ENCODE data around the gene EBF3. TPM values are rescaled to one million over a fixed set of nuclear protein-coding genes. Genes with fewer than 3 reads are reported as not detected.

EBF3 gene
- total RNA-seq, 1 experiment from 2014 or later, result 0.22 TPM

DNA sequence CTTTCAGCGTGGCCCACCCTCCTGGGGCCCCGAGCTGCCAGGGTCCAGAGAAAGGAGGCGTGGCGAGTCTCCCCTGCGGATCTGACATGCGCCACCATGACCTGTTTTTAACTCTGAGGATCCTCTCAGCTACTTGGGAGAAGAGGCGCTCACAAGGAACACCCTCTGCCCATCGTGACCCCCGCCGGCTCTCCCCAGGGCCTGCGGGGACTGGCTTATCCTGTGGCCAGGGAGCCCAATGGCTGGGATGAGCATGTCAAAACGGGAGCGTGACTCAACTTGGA lies 93.7 kb downstream of the EBF3 start:
- Mint-ChIP-seq H3K9me3 (no peaks in the 10 kb centered on the region), H3K27me3 (ENCODE audit: low read depth) (peaks cover 1% of the 10 kb centered on the region), H3K36me3 (ENCODE audit: insufficient read depth in 1 of 3, low read depth in 3 of 3) (no peaks in the 10 kb centered on the region), H3K27ac (no peak overlapping the region), H3K4me1 (peaks cover 45 to 50% of the 10 kb centered on the region in 2 experiments), H3K4me3 (no peak overlapping the region)
- Histone ChIP-seq H4K8ac (replicated peaks; ENCODE audit: insufficient read length, low read depth, low read length) (no peak overlapping the region), H2AFZ (ENCODE audit: low read length) (no peak overlapping the region), H3K27me3 (ENCODE audit: insufficient read depth, low read length) (no peaks in the 10 kb centered on the region), H4K20me1 (ENCODE audit: control insufficient read depth, insufficient read depth, insufficient read length) (no peaks in the 10 kb centered on the region), H2BK15ac (ENCODE audit: low read depth, low read length) (no peak overlapping the region), H3K23ac (ENCODE audit: insufficient read length, low read depth, low read length) (no peak overlapping the region), H3T11ph (ENCODE audit: low read length) (no peak overlapping the region), H2BK5ac (ENCODE audit: insufficient read length, low read length) (no peak overlapping the region), H3K27ac (ENCODE audit: insufficient read length, low read depth, low read length) (no peak overlapping the region), H3K4me2 (ENCODE audit: insufficient read depth, insufficient read length, low read length) (no peak overlapping the region), H3K18ac (ENCODE audit: insufficient read length, low read depth, low read length) (no peak overlapping the region), H3K4ac (ENCODE audit: low read depth, low read length) (no peak overlapping the region), H4K5ac (ENCODE audit: insufficient read length, low read depth, low read length) (no peak overlapping the region), H3K79me2 (ENCODE audit: insufficient read depth, low read length) (no peaks in the 10 kb centered on the region), H3K4me1 (ENCODE audit: insufficient read depth, low read length) (no peaks in the 10 kb centered on the region), H3K9me3 (ENCODE audit: control insufficient read depth, low read depth, low read length) (no peaks in the 10 kb centered on the region), H2BK12ac (ENCODE audit: insufficient read length, low read depth, low read length) (no peak overlapping the region), H3K14ac (ENCODE audit: insufficient read depth, low read length) (no peak overlapping the region), H2BK20ac (ENCODE audit: low read depth, low read length, poor library complexity, severe bottlenecking) (no peak overlapping the region), H2AK5ac (ENCODE audit: insufficient read length, low read length) (no peak overlapping the region), H4K91ac (ENCODE audit: insufficient read length, low read depth, low read length) (no peak overlapping the region), H3K23me2 (ENCODE audit: insufficient read length, low read depth, low read length, poor library complexity, severe bottlenecking) (no peaks in the 10 kb centered on the region), H2BK120ac (ENCODE audit: low read depth, low read length, poor library complexity, severe bottlenecking) (no peak overlapping the region), H3K56ac (ENCODE audit: insufficient read length, low read depth, low read length) (no peak overlapping the region), H3K9ac (ENCODE audit: extremely low read depth, insufficient read length, low read length) (no peak overlapping the region), H3K79me1 (ENCODE audit: insufficient read depth, low read depth, low read length, poor library complexity, severe bottlenecking) (no peaks in the 10 kb centered on the region)
- TF ChIP-seq, protein P1, sequence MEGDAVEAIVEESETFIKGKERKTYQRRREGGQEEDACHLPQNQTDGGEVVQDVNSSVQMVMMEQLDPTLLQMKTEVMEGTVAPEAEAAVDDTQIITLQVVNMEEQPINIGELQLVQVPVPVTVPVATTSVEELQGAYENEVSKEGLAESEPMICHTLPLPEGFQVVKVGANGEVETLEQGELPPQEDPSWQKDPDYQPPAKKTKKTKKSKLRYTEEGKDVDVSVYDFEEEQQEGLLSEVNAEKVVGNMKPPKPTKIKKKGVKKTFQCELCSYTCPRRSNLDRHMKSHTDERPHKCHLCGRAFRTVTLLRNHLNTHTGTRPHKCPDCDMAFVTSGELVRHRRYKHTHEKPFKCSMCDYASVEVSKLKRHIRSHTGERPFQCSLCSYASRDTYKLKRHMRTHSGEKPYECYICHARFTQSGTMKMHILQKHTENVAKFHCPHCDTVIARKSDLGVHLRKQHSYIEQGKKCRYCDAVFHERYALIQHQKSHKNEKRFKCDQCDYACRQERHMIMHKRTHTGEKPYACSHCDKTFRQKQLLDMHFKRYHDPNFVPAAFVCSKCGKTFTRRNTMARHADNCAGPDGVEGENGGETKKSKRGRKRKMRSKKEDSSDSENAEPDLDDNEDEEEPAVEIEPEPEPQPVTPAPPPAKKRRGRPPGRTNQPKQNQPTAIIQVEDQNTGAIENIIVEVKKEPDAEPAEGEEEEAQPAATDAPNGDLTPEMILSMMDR (conservative IDR thresholded peaks at IDR 0.05), result no peak
- no peak for DNase-seq
- WGBS (ENCODE audit: extremely low coverage, insufficient read length, low lambda C conversion rate), result no CpG with 5 or more reads among the region's 13 CpGs
